ENCODE results near the gene WNT1. TPM values are rescaled to one million over a fixed set of nuclear protein-coding genes. Genes with fewer than 3 reads are reported as not detected.

The WNT1 gene
- total RNA-seq, 1 donor from 2014 or later, result not detected

- peak; percentile 24 for TF ChIP-seq CTCF (IDR thresholded peaks at IDR 0.05; ENCODE audit: insufficient read depth, low read length, severe bottlenecking)
- DNase-seq (ENCODE audit: low read depth) (no peak), FAIRE-seq (no peak)
- Histone ChIP-seq H3K36me3 (ENCODE audit: control insufficient read depth, insufficient read depth, low read length) (no peaks in the 10 kb centered on the region), H3K27me3 (ENCODE audit: control insufficient read depth, insufficient read depth, low read length) (peaks cover 69% of the 10 kb centered on the region), H3K4me3 (ENCODE audit: low read depth, low read length) (no peak overlapping the region)
Observed at GRCh38 chr12:48980389-48980952, 2.3 kb downstream of the WNT1 start.

GRCh38 chr12:48980953-48981756, 3.0 kb downstream of the WNT1 start:
- DNase-seq (ENCODE audit: low read depth) (no peak), FAIRE-seq (no peak)
- peaks cover 73% of the 10 kb centered on the region for H3K27me3 ChIP-seq (ENCODE audit: control insufficient read depth, insufficient read depth, low read length)
- no peak overlapping the region for H3K4me3 ChIP-seq (ENCODE audit: low read depth, low read length)
- no peaks in the 10 kb centered on the region for H3K36me3 ChIP-seq (ENCODE audit: control insufficient read depth, insufficient read depth, low read length)
- TF ChIP-seq CTCF (IDR thresholded peaks at IDR 0.05; ENCODE audit: insufficient read depth, low read length, severe bottlenecking), result peak; percentile 2

- Histone ChIP-seq H3K27me3 (ENCODE audit: control insufficient read depth, insufficient read depth, low read length) (peaks cover 73% of the 10 kb centered on the region), H3K4me3 (ENCODE audit: low read depth, low read length) (no peak overlapping the region), H3K36me3 (ENCODE audit: control insufficient read depth, insufficient read depth, low read length) (no peaks in the 10 kb centered on the region)
- FAIRE-seq (no peak), DNase-seq (ENCODE audit: low read depth) (no peak)
- TF ChIP-seq CTCF (IDR thresholded peaks at IDR 0.05; ENCODE audit: insufficient read depth, low read length, severe bottlenecking), result no peak
Observed at GRCh38 chr12:48981757-48982157, 3.6 kb downstream of the WNT1 start.

GRCh38 chr12:48982397-48983080, 4.4 kb downstream of the WNT1 start:
- DNase-seq (ENCODE audit: low read depth) (no peak), FAIRE-seq (no peak)
- Histone ChIP-seq H3K27me3 (ENCODE audit: control insufficient read depth, insufficient read depth, low read length) (peaks cover 70% of the 10 kb centered on the region), H3K36me3 (ENCODE audit: control insufficient read depth, insufficient read depth, low read length) (no peaks in the 10 kb centered on the region), H3K4me3 (ENCODE audit: low read depth, low read length) (no peak overlapping the region)
- TF ChIP-seq CTCF (IDR thresholded peaks at IDR 0.05; ENCODE audit: insufficient read depth, low read length, severe bottlenecking), result no peak

GRCh38 chr12:48985475-48985897, 7.4 kb downstream of the WNT1 start:
- no peak for TF ChIP-seq CTCF (IDR thresholded peaks at IDR 0.05; ENCODE audit: insufficient read depth, low read length, severe bottlenecking)
- Histone ChIP-seq H3K27me3 (ENCODE audit: control insufficient read depth, insufficient read depth, low read length) (peaks cover 53% of the 10 kb centered on the region), H3K36me3 (ENCODE audit: control insufficient read depth, insufficient read depth, low read length) (no peaks in the 10 kb centered on the region), H3K4me3 (ENCODE audit: low read depth, low read length) (no peak overlapping the region)
- no peak for FAIRE-seq
- no peak for DNase-seq (ENCODE audit: low read depth)

All from bronchial epithelial cell (primary cell).